Parathyroid adenoma (tissue), 2 donors: Measurements from ENCODE around the gene PTMA.

ENCODE experiments used
- H2AFZ ChIP-seq: fragments of 300-600 bp; sonication (generic); one replicate; pipeline ENCODE4 v1.7.0; 2017; ENCODE audit warnings: antibody characterized with exemption, mild to moderate bottlenecking
- H3K27ac ChIP-seq: fragments of 300-600 bp; sonication (generic); one replicate; pipeline ENCODE4 v1.7.0; 2017
- H3K27me3 ChIP-seq: fragments of 300-600 bp; sonication (generic); one replicate; pipeline ENCODE4 v1.7.0; 2017; ENCODE audit warnings: low read length; ENCODE audit not compliant: control insufficient read depth, insufficient read depth
- H3K36me3 ChIP-seq: fragments of 300-600 bp; sonication (generic); one replicate; pipeline ENCODE4 v1.7.0; 2017; ENCODE audit warnings: low read length; ENCODE audit not compliant: control insufficient read depth, insufficient read depth
- H3K4me1 ChIP-seq: fragments of 300-600 bp; sonication (generic); one replicate; pipeline ENCODE4 v1.7.0; 2017; ENCODE audit warnings: control low read depth
- H3K4me2 ChIP-seq: fragments of 300-600 bp; sonication (generic); one replicate; pipeline ENCODE4 v1.7.0; 2017; ENCODE audit warnings: low read length
- H3K4me3 ChIP-seq: fragments of 300-600 bp; sonication (generic); one replicate; pipeline ENCODE4 v1.7.0; 2017; ENCODE audit warnings: low read depth, low read length
- H3K79me2 ChIP-seq: fragments of 300-600 bp; sonication (generic); one replicate; pipeline ENCODE4 v1.7.0; 2017; ENCODE audit warnings: control low read depth
- H3K9ac ChIP-seq: fragments of 300-600 bp; sonication (generic); one replicate; pipeline ENCODE4 v1.7.0; 2017; ENCODE audit warnings: mild to moderate bottlenecking
- H3K9me3 ChIP-seq: fragments of 300-600 bp; sonication (generic); one replicate; pipeline ENCODE4 v1.7.0; 2017; ENCODE audit warnings: low read length; ENCODE audit not compliant: control insufficient read depth
- TF ChIP-seq, protein P1 (sequence below): fragments of 300-600 bp; sonication (generic); IDR thresholded peaks from one replicate; pipeline ENCODE4 v1.7.0; 2017; ENCODE audit warnings: antibody characterized with exemption, mild to moderate bottlenecking
- donor health status: primary hyperparathyroidism.

PTMA gene

DNA sequence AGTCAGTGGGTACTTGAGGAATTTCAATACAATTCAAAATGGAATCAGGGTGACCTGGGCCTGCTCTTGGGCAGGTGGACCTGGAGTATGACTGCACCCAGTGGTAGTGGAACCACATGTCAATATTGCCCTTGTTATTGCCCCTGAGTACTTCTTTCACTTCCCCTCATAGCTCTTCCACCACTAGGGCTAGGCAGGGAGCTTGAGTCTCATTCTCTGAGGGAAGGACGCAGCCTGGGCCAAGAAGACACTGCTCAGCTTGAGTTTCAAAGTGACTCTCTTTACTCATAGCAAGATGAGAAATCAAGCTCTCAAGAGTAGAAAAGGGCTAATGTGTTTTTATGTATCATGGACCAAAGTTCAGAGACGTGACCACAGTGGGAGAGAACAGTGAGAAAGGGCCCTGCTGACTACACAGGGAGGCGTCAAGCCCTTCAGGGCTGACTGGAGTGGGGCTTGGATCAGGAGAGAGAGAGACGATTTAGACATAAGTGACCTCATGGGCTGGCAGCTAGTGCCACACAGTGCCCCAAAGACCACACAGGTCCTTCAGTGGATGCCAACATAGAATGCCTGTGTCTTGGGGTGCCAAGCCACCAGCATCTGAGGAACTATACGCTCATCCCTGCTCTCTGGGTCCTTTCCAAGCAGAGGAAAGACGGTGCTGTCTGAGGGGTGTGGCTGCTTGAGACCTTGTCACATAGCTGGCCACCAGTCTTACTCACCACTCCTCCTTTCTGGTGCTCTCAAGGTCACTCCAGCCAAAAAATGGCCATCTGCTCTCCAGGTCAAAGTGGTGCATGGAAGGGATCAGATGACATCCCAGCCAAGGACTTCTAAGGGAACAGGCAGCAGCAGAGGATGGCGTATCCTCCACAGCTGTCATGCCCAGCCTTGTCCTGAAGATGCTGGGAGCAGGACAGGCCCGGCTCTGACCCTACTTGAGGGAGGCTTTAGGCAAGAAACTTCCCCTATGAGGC, 13.0 kb downstream of the PTMA start:
- Histone ChIP-seq H3K27me3 (no peaks in the 10 kb centered on the region), H3K9me3 (no peaks in the 10 kb centered on the region), H3K27ac (no peak overlapping the region), H3K36me3 (no peaks in the 10 kb centered on the region), H3K4me3 (no peak overlapping the region), H2AFZ (no peak overlapping the region), H3K4me2 (no peak overlapping the region), H3K9ac (no peak overlapping the region), H3K4me1 (peaks cover 10% of the 10 kb centered on the region), H3K79me2 (no peaks in the 10 kb centered on the region)
- TF ChIP-seq, protein P1, sequence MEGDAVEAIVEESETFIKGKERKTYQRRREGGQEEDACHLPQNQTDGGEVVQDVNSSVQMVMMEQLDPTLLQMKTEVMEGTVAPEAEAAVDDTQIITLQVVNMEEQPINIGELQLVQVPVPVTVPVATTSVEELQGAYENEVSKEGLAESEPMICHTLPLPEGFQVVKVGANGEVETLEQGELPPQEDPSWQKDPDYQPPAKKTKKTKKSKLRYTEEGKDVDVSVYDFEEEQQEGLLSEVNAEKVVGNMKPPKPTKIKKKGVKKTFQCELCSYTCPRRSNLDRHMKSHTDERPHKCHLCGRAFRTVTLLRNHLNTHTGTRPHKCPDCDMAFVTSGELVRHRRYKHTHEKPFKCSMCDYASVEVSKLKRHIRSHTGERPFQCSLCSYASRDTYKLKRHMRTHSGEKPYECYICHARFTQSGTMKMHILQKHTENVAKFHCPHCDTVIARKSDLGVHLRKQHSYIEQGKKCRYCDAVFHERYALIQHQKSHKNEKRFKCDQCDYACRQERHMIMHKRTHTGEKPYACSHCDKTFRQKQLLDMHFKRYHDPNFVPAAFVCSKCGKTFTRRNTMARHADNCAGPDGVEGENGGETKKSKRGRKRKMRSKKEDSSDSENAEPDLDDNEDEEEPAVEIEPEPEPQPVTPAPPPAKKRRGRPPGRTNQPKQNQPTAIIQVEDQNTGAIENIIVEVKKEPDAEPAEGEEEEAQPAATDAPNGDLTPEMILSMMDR = no peak

DNA sequence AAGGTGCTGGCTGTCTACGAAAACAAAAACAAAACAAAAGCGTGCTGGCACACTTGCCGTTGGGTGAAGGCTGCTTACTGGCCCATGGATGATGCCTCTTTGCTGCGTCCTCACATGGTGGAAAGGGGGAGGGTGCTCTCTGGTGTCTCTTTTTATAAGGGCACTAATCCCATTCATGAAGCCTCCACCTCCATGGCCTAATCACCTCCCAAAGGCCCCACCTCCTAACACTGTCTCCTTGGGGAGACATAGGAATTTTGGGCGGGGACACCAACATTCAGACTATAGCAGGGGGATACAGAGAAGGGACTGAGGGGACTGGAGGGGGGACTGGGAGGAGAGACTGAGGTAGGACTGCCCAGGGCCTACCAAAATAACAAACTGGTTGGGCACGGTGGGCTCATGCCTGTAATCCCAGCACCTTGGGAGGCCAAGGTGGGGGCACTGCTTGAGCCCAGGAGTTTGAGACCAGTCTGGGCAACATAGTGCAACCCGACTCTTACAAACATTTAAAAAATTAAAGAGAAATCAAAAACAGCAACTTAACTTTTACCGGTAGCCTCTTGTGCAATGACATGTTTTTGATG, 14.5 kb downstream of the PTMA start:
- Histone ChIP-seq H2AFZ (no peak overlapping the region), H3K9me3 (no peaks in the 10 kb centered on the region), H3K9ac (no peak overlapping the region), H3K27me3 (no peaks in the 10 kb centered on the region), H3K36me3 (no peaks in the 10 kb centered on the region), H3K4me2 (no peak overlapping the region), H3K27ac (no peak overlapping the region), H3K4me1 (peaks cover 2% of the 10 kb centered on the region), H3K79me2 (no peaks in the 10 kb centered on the region), H3K4me3 (no peak overlapping the region)
- TF ChIP-seq, protein P1 = no peak

DNA sequence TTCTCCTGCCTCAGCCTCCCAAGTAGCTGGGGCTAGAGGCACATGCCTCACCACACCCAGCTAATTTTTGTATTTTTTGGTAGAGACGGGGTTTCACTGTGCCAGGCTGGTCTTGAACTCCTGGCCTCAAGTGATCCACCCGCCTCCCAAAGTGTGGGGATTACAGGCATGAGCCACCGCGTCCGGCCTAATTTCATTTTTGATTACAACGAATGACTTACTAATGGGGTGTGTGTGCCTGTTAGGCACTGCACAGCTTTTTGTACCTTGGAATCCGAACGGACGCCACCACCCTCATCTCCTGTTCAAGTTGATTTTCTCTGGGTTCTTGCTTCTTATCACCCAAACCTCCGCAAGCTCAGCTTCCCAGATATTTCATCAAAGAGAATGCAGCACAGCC, 17.2 kb downstream of the PTMA start:
- no peaks in the 10 kb centered on the region for H3K36me3 ChIP-seq
- TF ChIP-seq, protein P1 = no peak
- H3K4me3 ChIP-seq = no peak overlapping the region
- no peak overlapping the region for H3K9ac ChIP-seq
- H3K27ac ChIP-seq = no peak overlapping the region
- no peak overlapping the region for H2AFZ ChIP-seq
- no peaks in the 10 kb centered on the region for H3K27me3 ChIP-seq
- H3K9me3 ChIP-seq = no peaks in the 10 kb centered on the region
- H3K4me2 ChIP-seq = no peak overlapping the region
- H3K79me2 ChIP-seq = no peaks in the 10 kb centered on the region
- no peaks in the 10 kb centered on the region for H3K4me1 ChIP-seq

DNA sequence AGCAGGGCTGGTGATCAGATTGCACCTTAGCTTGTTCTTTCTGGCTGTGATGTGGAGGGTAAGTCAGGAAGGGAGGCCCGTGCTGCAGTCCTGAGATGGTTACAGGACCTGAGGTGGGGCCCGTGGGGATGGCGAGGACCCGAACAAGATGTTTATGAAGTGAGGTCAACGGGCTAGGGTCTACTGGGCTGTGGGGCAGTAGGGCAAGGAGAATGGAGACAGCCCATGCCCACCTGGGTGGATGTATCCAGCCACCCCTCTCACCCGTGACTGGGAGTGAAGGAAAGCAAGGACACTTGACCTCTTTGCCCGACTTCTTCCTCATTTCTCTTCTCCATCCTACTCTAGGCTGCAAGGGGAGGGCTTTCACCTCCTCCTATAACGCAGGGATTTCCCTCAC, 18.0 kb downstream of the PTMA start:
- Histone ChIP-seq H3K27ac (no peak overlapping the region), H3K4me3 (no peak overlapping the region), H3K36me3 (no peaks in the 10 kb centered on the region), H3K9ac (no peak overlapping the region), H3K27me3 (no peaks in the 10 kb centered on the region), H3K79me2 (no peaks in the 10 kb centered on the region), H2AFZ (no peak overlapping the region), H3K4me1 (no peaks in the 10 kb centered on the region), H3K9me3 (no peaks in the 10 kb centered on the region), H3K4me2 (no peak overlapping the region)
- TF ChIP-seq, protein P1 = no peak
